Panc1 (cell line): ENCODE data around the gene NINL. TPM values are rescaled to one million over a fixed set of nuclear protein-coding genes. Genes with fewer than 3 reads are reported as not detected.

Experiments used
- ATAC-seq: fragments of 200-7000 bp; cut with Tn5 transposase; 2 replicates; pipeline ENCODE4 v1.9.1; 2020; ENCODE audit warnings: mild to moderate bottlenecking, moderate library complexity
- BruUV-seq: library from RNA; stranded (reverse); fragments of 400-500 nt; replicated peaks from 2 replicates; lab custom pipeline; 2021; lab: Mats Ljungman, UMichigan
- CTCF ChIA-PET: fragments of 300-600 bp; sonication (Branson Sonifier 250); formaldehyde crosslinking; loops from one replicate; lab custom pipeline; 2022; ENCODE audit warnings: antibody characterized with exemption; lab: Charles Lee
- POLR2A ChIA-PET: fragments of 300-600 bp; sonication (Branson Sonifier 250); formaldehyde crosslinking; loops from one replicate; lab custom pipeline; 2022; ENCODE audit warnings: antibody characterized with exemption; lab: Charles Lee
- DNase-seq: peaks from one replicate; pipeline ENCODE4 v3.0.0-alpha.2; 2010; ENCODE audit warnings: low read depth, low spot score
- H3K27ac ChIP-seq: 2 replicates; pipeline ENCODE4 v1.5.1; 2011; ENCODE audit warnings: mild to moderate bottlenecking, low read length, inconsistent platforms
- H3K27me3 ChIP-seq: fragments of 200-500 bp; sonication (Bioruptor generic); 2 replicates; pipeline ENCODE4 v1.6.0; 2014; ENCODE audit warnings: low read length, inconsistent platforms; ENCODE audit not compliant: control insufficient read depth, insufficient read depth
- H3K36me3 ChIP-seq: fragments of 200-500 bp; sonication (Bioruptor generic); 2 replicates; pipeline ENCODE4 v1.5.1; 2014; ENCODE audit warnings: inconsistent platforms, mild to moderate bottlenecking, low read length, moderate library complexity; ENCODE audit not compliant: control insufficient read depth, insufficient read depth
- H3K4me1 ChIP-seq: 2 replicates; pipeline ENCODE4 v1.5.1; 2011; ENCODE audit warnings: inconsistent platforms, mild to moderate bottlenecking, low read length, moderate library complexity; ENCODE audit not compliant: control insufficient read depth, insufficient read depth
- H3K4me3 ChIP-seq, 2 experiments: 2 replicates each; pipeline ENCODE4 v1.5.1; 2011 to 2012; ENCODE audit warnings: low read depth in 2 of 2, low read length in 2 of 2, mild to moderate bottlenecking in 2 of 2, inconsistent platforms in 1 of 2, moderate library complexity in 1 of 2
- H3K9me3 ChIP-seq: fragments of 200-500 bp; sonication (Bioruptor generic); 2 replicates; pipeline ENCODE4 v1.5.1; 2014; ENCODE audit warnings: low read depth, mild to moderate bottlenecking, inconsistent platforms, low read length, moderate library complexity; ENCODE audit not compliant: control insufficient read depth, insufficient read depth
- CTCF ChIP-seq: fragments of 450-650 bp; IDR thresholded peaks from 2 replicates; pipeline ENCODE4 v1.5.1; 2017; ENCODE audit warnings: mild to moderate bottlenecking
- POLR2AphosphoS5 ChIP-seq: IDR thresholded peaks from 2 replicates; pipeline ENCODE4 v1.6.1; 2012; ENCODE audit warnings: mild to moderate bottlenecking, low read depth, low read length, moderate library complexity
- REST ChIP-seq, 2 experiments: IDR thresholded peaks; 2 replicates each; pipeline ENCODE4 v1.6.1; 2011 to 2012; ENCODE audit warnings: low read depth in 2 of 2, control low read depth in 1 of 2, low read length in 1 of 2, mild to moderate bottlenecking in 1 of 2, moderate library complexity in 1 of 2; ENCODE audit not compliant: insufficient read depth in 1 of 2
- SIN3A ChIP-seq: IDR thresholded peaks from 2 replicates; pipeline ENCODE4 v1.6.1; 2012; ENCODE audit warnings: low read depth, mild to moderate bottlenecking, low read length, moderate library complexity, borderline replicate concordance; ENCODE audit not compliant: insufficient read depth
- TCF7L2 ChIP-seq: IDR thresholded peaks from 2 replicates; pipeline ENCODE4 v1.6.1; 2011; ENCODE audit warnings: mild to moderate bottlenecking, low read depth, low read length, inconsistent platforms
- in situ Hi-C: cut with HindIII; loops from 2 replicates; pipeline ENCODE4 v1.10.0; 2016; ENCODE audit warnings: low sequenced_read_pairs, low pct_unique_long_range_greater_than_20kb
- intact Hi-C: fragments of 100-400 bp; cut with micrococcal nuclease; formaldehyde crosslinking; loops from one replicate; pipeline ENCODE4 v1.10.0; 2022; ENCODE audit not compliant: unreplicated experiment
- total RNA-seq: library from RNA; stranded (reverse); gene quantifications from one replicate; pipeline ENCODE4 v1.2.1, GENCODE V29; 2021; ENCODE audit not compliant: unreplicated experiment

Gene NINL
- total RNA-seq, 1 experiment from 2014 or later = 25.0 TPM

- H3K4me3 ChIP-seq = no peak overlapping the region
- DNase-seq (no peak), ATAC-seq (no peak)
- POLR2A ChIA-PET = no interaction called here
- no peak overlapping the region for H3K27ac ChIP-seq
- H3K36me3 ChIP-seq = no peaks in the 10 kb centered on the region
- intact Hi-C loops = no loop called here
- H3K27me3 ChIP-seq = no peaks in the 10 kb centered on the region
- CTCF ChIA-PET = no interaction called here
- BruUV-seq = no TSS peak
- TF ChIP-seq CTCF (no peak), SIN3A (no peak), POLR2AphosphoS5 (no peak), TCF7L2 (no peak), REST (IDR thresholded peaks at IDR 0.05; ENCODE audit: insufficient read depth in 1 of 2, low read depth in 2 of 2, low read length in 1 of 2) (no peak)
- in situ Hi-C loops = no loop called here
- H3K4me1 ChIP-seq = no peaks in the 10 kb centered on the region
- no peaks in the 10 kb centered on the region for H3K9me3 ChIP-seq
Measured at GRCh38 chr20:25532971-25533391, 52.4 kb downstream of the NINL start.

- no peaks in the 10 kb centered on the region for H3K36me3 ChIP-seq
- no peak overlapping the region for H3K4me3 ChIP-seq
- ATAC-seq (no peak), DNase-seq (no peak)
- ChIA-PET POLR2A (no interaction called here), CTCF (no interaction called here)
- BruUV-seq = no TSS peak
- no peaks in the 10 kb centered on the region for H3K9me3 ChIP-seq
- no peak overlapping the region for H3K27ac ChIP-seq
- intact Hi-C loops = no loop called here
- H3K4me1 ChIP-seq = no peaks in the 10 kb centered on the region
- in situ Hi-C loops = no loop called here
- no peaks in the 10 kb centered on the region for H3K27me3 ChIP-seq
- TF ChIP-seq REST (IDR thresholded peaks at IDR 0.05; ENCODE audit: insufficient read depth in 1 of 2, low read depth in 2 of 2, low read length in 1 of 2) = no peak
- TF ChIP-seq SIN3A = no peak
- no peak for TF ChIP-seq POLR2AphosphoS5
- no peak for TF ChIP-seq TCF7L2
- no peak for TF ChIP-seq CTCF
Measured at GRCh38 chr20:25532015-25532751, 53.1 kb downstream of the NINL start.
